BJ (cell line): ENCODE results near the gene MRPS11. TPM values are rescaled to one million over a fixed set of nuclear protein-coding genes. Genes with fewer than 3 reads are reported as not detected.
"Not testable (repeated sequence)": the region's sequence is repeated elsewhere in the genome, so short reads cannot be mapped to it uniquely, and the experiment has no call there.

ENCODE experiments used
- CTCF ChIA-PET: fragments of 350-600 bp; formaldehyde crosslinking; extraction: SDS; loops from one replicate; lab custom pipeline; 2021; ENCODE audit warnings: antibody characterized with exemption, inconsistent platforms; lab: Yijun Ruan, JAX
- POLR2A ChIA-PET: fragments of 300-600 bp; sonication (Branson Sonifier 250); formaldehyde crosslinking; extraction: SDS; loops from one replicate; lab custom pipeline; 2021; ENCODE audit warnings: antibody characterized with exemption; lab: Charles Lee
- DNase-seq: peaks from one replicate; pipeline ENCODE4 v3.0.0-alpha.2; 2011; ENCODE audit warnings: low read depth
- H3K27me3 ChIP-seq: 2 replicates; pipeline ENCODE4 v1.6.0; 2011; ENCODE audit warnings: low read length; ENCODE audit not compliant: control insufficient read depth, insufficient read depth
- H3K36me3 ChIP-seq: 2 replicates; pipeline ENCODE4 v1.5.1; 2011; ENCODE audit warnings: low read length; ENCODE audit not compliant: control insufficient read depth, insufficient read depth
- H3K4me3 ChIP-seq: 2 replicates; pipeline ENCODE4 v1.5.1; 2011; ENCODE audit warnings: low read depth, mild to moderate bottlenecking, control low read depth, low read length
- polyA plus RNA-seq: library from polyadenylated mRNA; depleted of rRNA; stranded (reverse); fragments of >200 nt; gene quantifications from 2 replicates; pipeline ENCODE4 v1.2.3, GENCODE V29; 2011
- TF ChIP-seq, protein P1 (sequence below): IDR thresholded peaks from 2 replicates; pipeline ENCODE4 v1.5.1; 2011; ENCODE audit warnings: low read depth, mild to moderate bottlenecking, control low read depth, inconsistent platforms, low read length, moderate library complexity; ENCODE audit not compliant: insufficient read depth

MRPS11 gene
- polyA plus RNA-seq, 1 experiment, result 103 TPM

DNA sequence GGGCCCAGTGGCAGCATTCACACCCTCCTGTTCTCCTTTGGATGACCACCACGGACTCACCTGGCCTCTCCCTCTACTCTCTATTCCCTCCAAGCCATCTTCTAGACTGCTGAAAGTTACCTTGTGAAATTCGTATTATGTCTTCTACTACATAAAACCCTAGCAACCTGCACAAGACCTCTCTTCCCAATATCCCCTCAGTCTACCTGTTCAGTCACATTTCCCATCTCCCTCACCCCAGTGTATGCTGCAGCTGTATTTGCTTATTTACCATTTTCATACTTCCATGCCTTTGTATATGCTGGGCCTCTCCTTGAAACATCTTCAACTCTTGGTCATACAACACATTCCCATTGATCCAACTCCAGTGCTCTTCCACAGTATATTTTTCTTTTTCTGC lies 43.7 kb downstream of the MRPS11 start:
- ChIA-PET POLR2A (no interaction called here), CTCF (no interaction called here)
- peaks cover 4% of the 10 kb centered on the region for H3K36me3 ChIP-seq
- no peak overlapping the region for H3K4me3 ChIP-seq
- TF ChIP-seq, protein P1, sequence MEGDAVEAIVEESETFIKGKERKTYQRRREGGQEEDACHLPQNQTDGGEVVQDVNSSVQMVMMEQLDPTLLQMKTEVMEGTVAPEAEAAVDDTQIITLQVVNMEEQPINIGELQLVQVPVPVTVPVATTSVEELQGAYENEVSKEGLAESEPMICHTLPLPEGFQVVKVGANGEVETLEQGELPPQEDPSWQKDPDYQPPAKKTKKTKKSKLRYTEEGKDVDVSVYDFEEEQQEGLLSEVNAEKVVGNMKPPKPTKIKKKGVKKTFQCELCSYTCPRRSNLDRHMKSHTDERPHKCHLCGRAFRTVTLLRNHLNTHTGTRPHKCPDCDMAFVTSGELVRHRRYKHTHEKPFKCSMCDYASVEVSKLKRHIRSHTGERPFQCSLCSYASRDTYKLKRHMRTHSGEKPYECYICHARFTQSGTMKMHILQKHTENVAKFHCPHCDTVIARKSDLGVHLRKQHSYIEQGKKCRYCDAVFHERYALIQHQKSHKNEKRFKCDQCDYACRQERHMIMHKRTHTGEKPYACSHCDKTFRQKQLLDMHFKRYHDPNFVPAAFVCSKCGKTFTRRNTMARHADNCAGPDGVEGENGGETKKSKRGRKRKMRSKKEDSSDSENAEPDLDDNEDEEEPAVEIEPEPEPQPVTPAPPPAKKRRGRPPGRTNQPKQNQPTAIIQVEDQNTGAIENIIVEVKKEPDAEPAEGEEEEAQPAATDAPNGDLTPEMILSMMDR, result no peak
- no peak for DNase-seq
- no peaks in the 10 kb centered on the region for H3K27me3 ChIP-seq

DNA sequence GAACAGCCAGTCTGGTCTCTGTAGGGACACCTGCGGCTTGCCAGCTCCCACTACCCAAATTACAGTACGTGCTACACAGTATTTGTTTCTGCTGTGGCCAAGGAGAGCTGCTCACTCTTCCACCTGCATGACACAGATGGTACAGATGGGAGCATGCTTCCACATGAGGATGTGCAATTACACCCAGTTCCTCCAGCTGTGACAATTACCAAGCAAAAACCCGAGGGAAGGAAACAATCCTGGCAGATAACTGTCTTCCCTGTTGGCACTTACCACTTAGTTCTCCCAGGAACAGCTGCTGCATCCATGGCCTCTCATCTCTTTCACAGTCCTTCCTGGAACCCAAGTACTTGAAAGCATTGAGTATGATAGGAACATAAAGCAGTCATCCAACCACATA lies 44.6 kb downstream of the MRPS11 start:
- peaks cover 6% of the 10 kb centered on the region for H3K36me3 ChIP-seq
- TF ChIP-seq, protein P1, result no peak
- CTCF ChIA-PET, result interaction anchor here (0.9 to 1.3 kb wide), 3 partner anchors 10 to 138 kb away, joined by 3 read pairs; no protein-coding TSS in a partner anchor
- no peak overlapping the region for H3K4me3 ChIP-seq
- DNase-seq, result no peak
- H3K27me3 ChIP-seq, result no peaks in the 10 kb centered on the region
- POLR2A ChIA-PET, result no interaction called here

DNA sequence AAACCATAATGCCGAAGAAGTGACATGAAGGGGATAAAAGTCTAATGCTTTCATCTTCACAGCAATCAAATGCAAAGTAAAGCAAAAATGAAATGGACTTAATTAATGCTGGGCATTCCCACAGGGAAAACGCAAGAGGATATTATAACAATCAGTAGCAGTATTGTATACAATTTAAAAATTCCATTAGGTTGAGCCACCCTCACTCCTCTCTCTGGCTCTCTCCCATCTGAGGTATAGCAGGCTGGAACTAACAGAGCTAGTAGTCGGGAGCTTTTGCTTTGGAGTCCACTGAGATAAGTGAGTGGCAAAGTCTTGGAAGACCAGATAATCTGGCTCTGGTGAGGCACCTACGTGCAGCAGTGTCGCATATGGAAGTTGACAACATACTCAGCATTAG lies 45.1 kb downstream of the MRPS11 start:
- no peak for DNase-seq
- POLR2A ChIA-PET, result no interaction called here
- CTCF ChIA-PET, result interaction anchor here (0.9 to 1.3 kb wide), 3 partner anchors 10 to 137 kb away, joined by 3 read pairs; no protein-coding TSS in a partner anchor
- Histone ChIP-seq H3K36me3 (peaks cover 6% of the 10 kb centered on the region), H3K4me3 (no peak overlapping the region), H3K27me3 (no peaks in the 10 kb centered on the region)
- TF ChIP-seq, protein P1, result no peak

DNA sequence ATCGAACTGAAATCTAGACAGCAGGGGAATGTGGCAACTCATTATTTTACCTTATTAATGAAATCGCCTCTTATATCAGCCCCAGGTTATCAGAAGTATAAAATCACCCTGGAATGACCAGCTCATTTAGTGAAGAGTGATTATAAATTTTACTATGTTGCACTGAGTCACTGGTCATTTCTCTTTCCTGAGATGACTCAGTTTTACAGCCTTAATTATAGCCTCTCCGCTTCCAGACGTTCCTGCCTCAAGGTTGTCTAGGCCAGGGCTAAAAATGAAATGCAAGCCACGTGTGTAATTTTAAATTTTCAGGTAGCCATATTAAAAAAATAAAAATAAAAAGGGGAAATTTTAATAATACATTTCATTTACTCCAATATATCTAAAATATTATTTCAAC lies 45.7 kb downstream of the MRPS11 start:
- Histone ChIP-seq H3K4me3 (no peak overlapping the region), H3K27me3 (no peaks in the 10 kb centered on the region), H3K36me3 (peaks cover 6% of the 10 kb centered on the region)
- CTCF ChIA-PET, result interaction anchor here (0.9 to 1.3 kb wide), 2 partner anchors 17 to 137 kb away, joined by 3 read pairs; no protein-coding TSS in a partner anchor
- TF ChIP-seq, protein P1, result no peak
- peak; percentile 26 for DNase-seq
- POLR2A ChIA-PET, result no interaction called here

DNA sequence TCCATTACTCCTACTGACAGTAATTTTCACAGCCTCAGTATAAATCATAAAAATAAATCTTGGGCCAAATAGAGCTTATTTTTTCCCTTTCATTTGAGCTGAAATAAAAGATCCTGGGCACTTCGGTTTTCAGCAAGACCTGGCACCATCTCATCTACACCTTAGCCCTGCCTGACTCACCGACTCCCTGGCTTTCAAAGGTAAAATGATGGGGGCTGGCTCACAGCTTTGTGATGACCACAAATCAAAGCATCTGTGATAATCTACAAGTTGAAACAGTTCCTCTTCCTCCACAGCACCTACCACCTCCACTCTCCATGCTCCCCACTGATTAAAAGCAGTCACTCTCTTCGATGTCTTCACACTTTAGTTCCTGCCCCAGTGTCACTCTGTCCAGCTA lies 51.4 kb downstream of the MRPS11 start:
- H3K27me3 ChIP-seq, result no peaks in the 10 kb centered on the region
- CTCF ChIA-PET, result no interaction called here
- H3K4me3 ChIP-seq, result no peak overlapping the region
- H3K36me3 ChIP-seq, result peaks cover 2% of the 10 kb centered on the region; the same call in 1 of the 2 replicates
- TF ChIP-seq, protein P1, result no peak
- POLR2A ChIA-PET, result no interaction called here
- DNase-seq, result no peak

DNA sequence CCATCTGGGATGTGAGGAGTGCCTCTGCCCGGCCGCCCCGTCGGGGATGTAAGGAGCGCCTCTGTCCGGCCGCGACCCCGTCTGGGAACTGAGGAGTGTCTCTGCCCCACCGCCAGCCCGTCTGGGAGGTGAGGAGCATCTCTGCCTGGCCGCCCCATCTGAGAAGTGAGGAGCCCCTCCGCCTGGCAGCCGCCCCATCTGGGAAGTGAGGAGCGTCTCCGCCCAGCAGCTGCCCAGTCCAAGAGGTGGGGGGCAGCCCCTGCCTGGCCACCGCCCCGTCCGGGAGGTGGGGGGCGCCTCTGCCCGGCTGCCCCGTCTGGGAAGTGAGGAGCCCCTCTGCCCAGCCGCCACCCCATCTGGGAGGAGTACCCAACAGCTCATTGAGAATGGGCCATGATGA lies 56.6 kb downstream of the MRPS11 start:
- POLR2A ChIA-PET, H3K4me3 ChIP-seq, H3K27me3 ChIP-seq, CTCF ChIA-PET, H3K36me3 ChIP-seq, DNase-seq: not testable (repeated sequence)
